ENCODE results near the gene CEP131. TPM values are rescaled to one million over a fixed set of nuclear protein-coding genes. Genes with fewer than 3 reads are reported as not detected.

Gene CEP131
- total and polyA plus RNA-seq, 2 of the 8 experiments (the other 6 are each of a cell fraction or from before 2014, with no cell fraction given), result 5.9 to 23.2 TPM

DNA sequence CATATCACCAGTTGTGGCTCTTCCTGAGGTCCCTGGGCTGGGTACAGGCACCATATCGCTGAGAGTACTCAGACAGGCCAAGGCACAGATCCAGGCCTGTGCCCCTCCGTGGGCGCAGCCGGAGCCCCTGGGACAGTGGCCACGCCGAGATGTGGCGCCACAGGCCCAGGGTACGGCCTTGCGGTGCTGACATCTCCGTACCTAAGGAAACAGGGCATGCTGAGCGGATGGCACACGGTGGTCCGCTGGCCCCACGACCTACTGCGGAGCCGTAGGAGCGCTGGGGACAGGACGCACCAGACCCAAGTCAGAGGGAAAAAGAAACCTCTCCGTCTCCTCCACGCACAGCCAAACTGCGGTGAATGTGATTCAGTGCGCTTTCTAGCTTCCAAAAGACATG, 42.8 kb upstream of the CEP131 start:
- Histone ChIP-seq H3K27me3 (replicated peaks in 1 of 4; ENCODE audit: control insufficient read depth in 3 of 4, extremely low read depth in 1 of 4, insufficient read depth in 3 of 4, low read length in 3 of 4) (no peaks in the 10 kb centered on the region), H3K14ac (ENCODE audit: insufficient read length) (no peak overlapping the region), H3K27ac (ENCODE audit: low read depth, low read length) (no peak overlapping the region), H3K4me2 (ENCODE audit: insufficient read depth in 1 of 2, low read depth in 2 of 2, low read length in 2 of 2) (no peak overlapping the region), H2AFZ (ENCODE audit: low read length) (no peak overlapping the region), H3K79me2 (ENCODE audit: control insufficient read depth in 1 of 2, insufficient read depth in 2 of 2, low read length in 2 of 2) (no peaks in the 10 kb centered on the region), H2BK15ac (ENCODE audit: low read length) (no peak overlapping the region), H4K91ac (replicated peaks; ENCODE audit: insufficient read length, low read length) (no peak overlapping the region), H4K5ac (ENCODE audit: insufficient read length, low read depth, low read length) (no peak overlapping the region), H3K4ac (replicated peaks; ENCODE audit: insufficient read length, low read depth, low read length) (no peak overlapping the region), H3K23ac (ENCODE audit: insufficient read length) (no peak overlapping the region), H3K79me1 (ENCODE audit: low read depth, low read length) (peaks cover 5% of the 10 kb centered on the region; the same call in 1 of the 2 replicates), H3K23me2 (ENCODE audit: low read depth, low read length) (no peaks in the 10 kb centered on the region), H3K9ac (replicated peaks in 1 of 4; ENCODE audit: extremely low read depth in 1 of 4, low read depth in 3 of 4, low read length in 3 of 4) (no peak overlapping the region), H3K9me3 (ENCODE audit: insufficient read depth in 2 of 2, low read depth in 1 of 2, low read length in 1 of 2) (no peaks in the 10 kb centered on the region), H3K36me3 (ENCODE audit: control insufficient read depth in 2 of 4, insufficient read depth in 4 of 4, low read length in 3 of 4) (peaks cover 0 to 8% (median 2%) of the 10 kb centered on the region in 4 experiments; a peak in 3 of 8 replicates), H4K20me1 (replicated peaks in 1 of 2; ENCODE audit: control insufficient read depth in 1 of 2, insufficient read depth in 2 of 2, low read length in 2 of 2) (peaks cover 2 to 6% of the 10 kb centered on the region in 2 experiments), H2BK5ac (ENCODE audit: low read depth, low read length) (no peak overlapping the region; the same call in 1 of the 2 replicates), H2BK12ac (ENCODE audit: low read depth, low read length) (no peak overlapping the region), H2BK20ac (ENCODE audit: low read length) (no peak overlapping the region), H2BK120ac (replicated peaks; ENCODE audit: low read depth, low read length) (no peak overlapping the region), H3K4me1 (replicated peaks in 1 of 4; ENCODE audit: control insufficient read depth in 3 of 4, insufficient read depth in 4 of 4, low read length in 3 of 4) (no peaks in the 10 kb centered on the region), H3K18ac (ENCODE audit: extremely low read depth, low read length) (no peak overlapping the region), H2AK5ac (ENCODE audit: low read depth, low read length) (no peak overlapping the region), H4K8ac (ENCODE audit: extremely low read depth, insufficient read depth, low read length) (no peak overlapping the region), H3K4me3 (ENCODE audit: extremely low read depth in 1 of 4, insufficient read depth in 2 of 4, low read depth in 3 of 4, low read length in 4 of 4) (no peak overlapping the region), H3K56ac (replicated peaks; ENCODE audit: insufficient read length, low read depth, low read length) (no peak overlapping the region)
- DNase-seq (ENCODE audit: low read depth in 1 of 2, low spot score in 2 of 2) (no peak), FAIRE-seq (no peak)
- POLR2A ChIA-PET (ENCODE audit: partially characterized antibody), result no interaction called here
- TF ChIP-seq POLR2A (IDR thresholded peaks at IDR 0.05; ENCODE audit: control extremely low read depth in 1 of 2, low read depth in 2 of 2, low read length in 2 of 2) (no peak), CBX8 (IDR thresholded peaks at IDR 0.05; ENCODE audit: borderline replicate concordance, low read depth, low read length) (no peak), RAD21 (IDR thresholded peaks at IDR 0.05 in 1 of 2, conservative IDR thresholded peaks at IDR 0.05 in 1 of 2; ENCODE audit: low read depth in 2 of 2, low read length in 2 of 2) (no peak), CTBP2 (IDR thresholded peaks at IDR 0.05; ENCODE audit: borderline replicate concordance, insufficient read depth, insufficient read length, low read length) (no peak)
- CTCF ChIA-PET (ENCODE audit: partially characterized antibody), result interaction anchor here (1.3 to 1.5 kb wide), 2 partner anchors 10 to 12 kb away, joined by 4 read pairs; no protein-coding TSS in a partner anchor
- 96% methylated on average over 21 of the region's 22 CpGs; no CpG with 5 or more reads in 1 of the 2 experiments for WGBS, 2 experiments (ENCODE audit: extremely low coverage in 1 of 2, insufficient coverage in 1 of 2, insufficient read length in 1 of 2, insufficient replicate concordance in 2 of 2, low coverage in 1 of 2, low lambda C conversion rate in 2 of 2, missing lambda C conversion rate in 1 of 2)

Data from H1 (cell line).